Measurements from ENCODE around the gene CKS1B.
"Not testable (repeated sequence)": the region's sequence is repeated elsewhere in the genome, so short reads cannot be mapped to it uniquely, and the experiment has no call there.

The CKS1B gene

GRCh38 chr1:154982341-154982740 lies 7.9 kb downstream of the CKS1B start:
- TF ChIP-seq CTCF (IDR thresholded peaks at IDR 0.05; ENCODE audit: borderline replicate concordance, insufficient read depth, low read depth, low read length): no peak
- peak overlapping the region; percentile 70 for H3K4me3 ChIP-seq (ENCODE audit: low read depth, low read length)

DNA sequence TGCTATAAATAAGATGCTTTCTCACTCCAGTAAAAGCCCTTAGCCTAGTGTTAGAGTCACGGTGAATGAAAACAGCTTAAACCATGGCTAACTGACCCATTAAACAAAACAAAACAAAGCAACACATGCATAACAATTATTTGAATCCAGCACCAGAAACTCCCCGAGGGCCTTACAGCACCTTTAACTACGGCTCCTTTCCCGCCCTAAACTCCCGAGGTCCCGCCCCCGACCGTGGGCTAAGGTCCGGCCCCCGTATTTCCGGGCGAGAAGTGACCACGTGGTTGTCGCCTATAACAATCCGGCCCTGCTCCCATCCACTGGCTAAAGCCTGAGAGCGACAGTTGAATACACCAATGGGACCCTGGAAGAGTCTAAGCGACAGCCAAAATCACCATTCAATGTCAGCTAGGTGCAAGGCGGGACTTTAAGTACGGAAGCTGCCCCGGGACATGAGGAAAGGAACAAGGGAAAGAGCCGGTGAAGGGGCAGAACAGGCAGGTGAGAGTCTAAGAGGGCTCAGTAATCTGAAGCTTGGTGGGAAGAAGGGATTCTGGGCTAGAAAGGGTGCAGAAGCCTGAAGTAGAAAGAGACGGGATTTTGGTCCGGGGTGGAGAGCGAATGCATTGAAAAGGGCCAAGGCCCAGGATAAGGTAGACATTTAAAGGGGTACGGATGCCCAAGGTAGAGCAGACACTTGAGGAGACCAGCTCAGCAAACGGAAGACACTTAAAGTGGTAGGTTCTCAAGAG lies 8.6 kb downstream of the CKS1B start, which contains the start of gene FLAD1:
TSS of gene FLAD1 (plus strand) at position 448 of the 752 bp plus-strand sequence. CDS start 351 bp downstream, outside the sequence.
- no peak for TF ChIP-seq CTCF (IDR thresholded peaks at IDR 0.05; ENCODE audit: borderline replicate concordance, insufficient read depth, low read depth, low read length)

GRCh38 chr1:154983776-154984466 lies 9.4 kb downstream of the CKS1B start:
- H3K4me3 ChIP-seq (ENCODE audit: low read depth, low read length): peak overlapping the region; percentile 70
- no peak for TF ChIP-seq CTCF (IDR thresholded peaks at IDR 0.05; ENCODE audit: borderline replicate concordance, insufficient read depth, low read depth, low read length)

More for the DNA sequence above, 8.6 kb downstream of the CKS1B start, which contains the start of gene FLAD1:
- peak within 1 kb of the TSS; percentile 70 for H3K4me3 ChIP-seq (ENCODE audit: low read depth, low read length)

DNA sequence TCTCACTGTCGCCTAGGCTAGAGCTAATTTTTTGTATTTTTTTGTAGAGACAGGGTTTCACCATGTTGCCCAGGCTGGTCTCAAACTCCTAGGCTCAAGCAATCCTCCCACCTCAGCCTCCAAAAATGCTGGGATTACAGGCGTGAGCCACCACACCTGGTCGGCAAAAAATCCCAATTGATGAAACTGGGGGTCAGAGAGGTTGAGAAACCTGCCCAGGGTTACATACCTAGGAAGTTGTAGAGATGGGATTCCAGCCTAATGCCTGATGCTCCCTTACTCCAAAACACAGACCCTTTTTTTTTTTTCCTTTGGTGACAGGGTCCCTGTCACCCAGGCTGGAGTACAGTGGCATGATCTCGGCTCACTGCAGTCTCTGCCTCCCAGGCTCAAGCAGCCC lies 12.3 kb downstream of the CKS1B start:
- not testable (repeated sequence) for H3K4me3 ChIP-seq (ENCODE audit: low read depth, low read length)

DNA sequence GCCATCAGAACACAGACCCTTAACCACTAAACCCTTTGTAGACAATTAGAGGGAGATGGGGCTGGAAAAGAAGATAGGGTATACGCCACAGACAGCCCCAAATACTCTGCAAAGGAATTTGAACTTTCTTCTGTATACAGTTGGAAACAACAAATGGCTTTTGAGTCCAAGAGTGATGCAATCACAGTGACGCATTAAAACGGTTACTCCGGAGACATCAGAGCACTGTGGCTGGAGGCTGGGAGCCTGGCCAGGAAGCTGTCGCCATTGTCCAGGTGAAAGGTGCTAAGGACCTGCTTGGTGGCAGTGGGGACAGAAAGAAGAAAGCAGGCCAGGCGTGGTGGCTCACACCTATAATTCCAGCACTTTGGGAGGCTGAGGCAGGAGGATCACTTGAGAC lies 12.8 kb downstream of the CKS1B start:
- H3K4me3 ChIP-seq (ENCODE audit: low read depth, low read length): no peak overlapping the region
- TF ChIP-seq CTCF (IDR thresholded peaks at IDR 0.05; ENCODE audit: borderline replicate concordance, insufficient read depth, low read depth, low read length): no peak

DNA sequence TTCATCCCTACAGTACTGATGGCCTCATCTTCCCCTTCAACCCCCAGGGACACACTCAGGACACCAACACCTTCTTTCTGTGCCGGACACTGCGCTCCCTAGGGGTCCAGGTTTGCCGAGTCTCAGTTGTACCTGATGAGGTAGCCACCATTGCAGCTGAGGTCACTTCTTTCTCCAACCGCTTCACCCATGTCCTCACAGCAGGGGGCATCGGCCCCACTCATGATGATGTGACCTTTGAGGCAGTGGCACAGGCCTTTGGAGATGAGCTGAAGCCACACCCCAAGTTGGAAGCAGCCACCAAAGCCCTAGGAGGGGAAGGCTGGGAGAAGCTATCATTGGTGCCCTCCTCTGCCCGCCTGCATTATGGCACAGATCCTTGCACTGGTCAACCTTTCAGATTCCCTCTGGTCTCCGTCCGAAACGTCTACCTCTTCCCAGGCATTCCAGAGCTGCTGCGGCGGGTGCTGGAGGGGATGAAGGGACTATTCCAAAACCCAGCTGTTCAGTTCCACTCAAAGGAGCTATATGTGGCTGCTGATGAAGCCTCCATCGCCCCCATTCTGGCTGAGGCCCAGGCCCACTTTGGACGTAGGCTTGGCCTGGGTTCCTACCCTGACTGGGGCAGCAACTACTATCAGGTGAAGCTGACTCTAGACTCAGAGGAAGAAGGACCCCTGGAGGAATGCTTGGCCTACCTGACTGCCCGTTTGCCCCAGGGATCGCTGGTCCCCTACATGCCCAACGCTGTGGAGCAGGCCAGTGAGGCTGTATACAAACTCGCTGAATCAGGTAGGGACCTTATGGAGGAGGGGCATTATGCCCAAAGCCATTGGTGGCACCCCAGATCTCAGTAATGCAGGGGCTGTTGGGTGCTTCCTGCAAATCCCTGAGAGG lies 13.8 kb downstream of the CKS1B start:
- H3K4me3 ChIP-seq (ENCODE audit: low read depth, low read length): no peak overlapping the region
- TF ChIP-seq CTCF (IDR thresholded peaks at IDR 0.05; ENCODE audit: borderline replicate concordance, insufficient read depth, low read depth, low read length): no peak

- H3K4me3 ChIP-seq (ENCODE audit: low read depth, low read length): no peak overlapping the region
- TF ChIP-seq CTCF (IDR thresholded peaks at IDR 0.05; ENCODE audit: borderline replicate concordance, insufficient read depth, low read depth, low read length): no peak
These were observed 14.8 kb downstream of the CKS1B start for GRCh38 chr1:154989195-154989860.
